Diencephalon (tissue), 1 donor: Measurements from ENCODE around the gene DNAJC8. TPM values are rescaled to one million over a fixed set of nuclear protein-coding genes. Genes with fewer than 3 reads are reported as not detected.

Experiments used
- total RNA-seq: library from RNA; depleted of rRNA; stranded (reverse); fragments of >200 nt; gene quantifications from one replicate; pipeline ENCODE4 v1.2.3, GENCODE V29; 2014

Gene DNAJC8, protein sequence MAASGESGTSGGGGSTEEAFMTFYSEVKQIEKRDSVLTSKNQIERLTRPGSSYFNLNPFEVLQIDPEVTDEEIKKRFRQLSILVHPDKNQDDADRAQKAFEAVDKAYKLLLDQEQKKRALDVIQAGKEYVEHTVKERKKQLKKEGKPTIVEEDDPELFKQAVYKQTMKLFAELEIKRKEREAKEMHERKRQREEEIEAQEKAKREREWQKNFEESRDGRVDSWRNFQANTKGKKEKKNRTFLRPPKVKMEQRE
- total RNA-seq = 57.9 TPM

DNA sequence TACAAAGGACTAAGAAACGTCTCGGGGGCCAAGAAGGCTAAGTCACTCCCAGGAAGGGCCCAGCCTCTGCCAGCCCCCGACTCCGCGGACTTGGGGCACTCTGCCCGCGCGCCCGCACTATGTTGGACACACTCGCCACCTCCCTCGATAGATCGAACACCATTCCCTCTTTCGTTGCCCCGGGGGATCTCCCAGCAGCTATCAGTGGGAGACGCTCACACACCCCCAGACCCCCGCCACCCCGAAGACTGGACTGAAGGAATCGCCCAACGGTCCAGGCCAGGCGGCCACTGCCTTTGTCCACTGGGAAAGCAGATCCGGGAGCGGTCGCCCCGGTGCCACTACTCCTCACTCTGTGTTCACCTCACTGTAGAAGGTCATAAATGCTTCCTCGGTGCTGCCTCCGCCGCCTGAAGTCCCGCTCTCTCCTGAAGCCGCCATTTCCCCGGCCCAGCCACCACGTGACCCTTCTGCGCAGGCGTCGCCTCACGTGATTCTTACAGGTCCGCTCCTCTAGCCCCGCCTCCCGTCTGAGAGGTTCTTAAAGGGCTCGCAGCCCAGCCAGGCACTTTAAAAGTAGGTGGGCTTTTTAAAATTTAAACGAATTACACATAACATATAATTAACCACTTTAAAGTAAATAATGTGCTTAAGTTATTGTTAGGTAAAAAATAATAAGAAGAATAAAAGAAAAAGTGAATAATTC, at the start of gene DNAJC8:
Gene DNAJC8, minus strand, starts transcription at position 472 of the 706 bp plus-strand sequence. Its CDS starts 31 bp downstream, at position 441.

DNA sequence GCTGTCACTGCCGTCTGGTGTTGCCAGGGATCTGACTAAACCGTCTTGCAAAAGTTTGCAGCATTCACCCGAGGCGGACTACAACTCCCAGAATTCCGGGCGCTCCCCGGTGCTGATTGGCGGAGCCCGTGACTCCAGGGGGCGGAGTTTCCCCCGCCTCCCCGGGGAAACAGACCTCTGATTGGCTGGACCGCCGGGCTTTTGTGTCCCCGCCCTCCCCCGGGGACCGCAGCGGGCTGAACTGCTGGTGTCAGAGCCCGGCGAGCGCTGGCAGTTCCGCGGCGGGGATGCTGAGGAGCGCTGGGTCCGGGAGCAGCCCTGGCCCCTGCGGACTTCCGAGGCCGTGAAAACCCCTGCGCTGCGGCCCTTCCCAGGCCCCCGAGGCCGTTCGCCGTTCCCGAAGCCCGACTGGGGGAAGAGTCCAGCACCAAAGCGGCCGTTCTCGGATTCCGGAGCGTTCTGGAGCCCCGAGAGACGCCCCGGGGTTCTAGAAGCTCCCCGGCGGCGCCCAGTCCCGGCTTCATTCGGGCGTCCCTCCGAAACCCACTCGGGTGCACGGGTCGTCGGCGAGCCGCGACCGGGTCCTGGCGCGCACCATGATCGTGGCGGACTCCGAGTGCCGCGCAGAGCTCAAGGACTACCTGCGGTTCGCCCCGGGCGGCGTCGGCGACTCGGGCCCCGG, 26.6 kb upstream of the DNAJC8 start, which contains the start of gene SESN2:
Gene SESN2, plus strand, starts transcription at position 267 of the 682 bp plus-strand sequence. Its CDS starts 330 bp downstream, at position 597.

DNA sequence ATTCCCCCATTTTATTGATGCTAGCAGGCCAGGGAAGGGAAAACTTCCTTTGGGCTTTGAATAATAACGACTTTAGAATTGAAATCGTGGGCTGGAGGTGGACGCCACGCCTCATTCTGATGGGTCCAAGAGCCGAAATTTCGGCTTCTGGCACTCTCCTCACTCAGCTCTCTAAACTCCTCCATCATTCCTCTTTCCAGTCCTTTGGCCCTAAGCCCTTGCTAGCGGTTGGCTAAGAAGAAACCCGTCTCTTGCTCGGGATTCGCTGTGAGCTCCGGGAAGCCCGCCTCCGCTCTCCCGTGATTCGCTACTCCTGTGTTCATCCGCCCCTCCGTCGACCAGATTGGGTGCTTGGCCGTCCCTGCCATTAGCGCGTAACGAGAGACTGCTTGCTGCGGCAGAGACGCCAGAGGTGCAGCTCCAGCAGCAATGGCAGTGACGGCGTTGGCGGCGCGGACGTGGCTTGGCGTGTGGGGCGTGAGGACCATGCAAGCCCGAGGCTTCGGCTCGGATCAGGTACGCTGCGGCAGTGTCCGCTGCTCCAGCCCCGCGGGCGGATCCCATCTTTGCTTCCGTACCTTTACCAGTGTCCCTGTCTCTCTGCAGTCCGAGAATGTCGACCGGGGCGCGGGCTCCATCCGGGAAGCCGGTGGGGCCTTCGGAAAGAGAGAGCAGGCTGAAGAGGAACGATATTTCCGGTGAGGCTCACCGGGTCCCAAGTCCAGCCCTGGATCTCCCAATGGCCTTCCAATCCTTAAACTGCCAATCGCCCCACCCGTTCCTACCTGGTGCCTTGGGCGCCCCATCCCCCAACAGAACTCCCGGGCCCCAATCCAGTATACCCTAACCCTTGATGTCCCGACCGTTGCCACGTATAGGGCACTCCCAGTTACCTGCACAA, 3.2 kb upstream of the DNAJC8 start, which contains the start of gene ATP5IF1:
Gene ATP5IF1, plus strand, starts transcription at position 370 of the 901 bp plus-strand sequence. Its CDS starts 60 bp downstream, at position 430.

DNA sequence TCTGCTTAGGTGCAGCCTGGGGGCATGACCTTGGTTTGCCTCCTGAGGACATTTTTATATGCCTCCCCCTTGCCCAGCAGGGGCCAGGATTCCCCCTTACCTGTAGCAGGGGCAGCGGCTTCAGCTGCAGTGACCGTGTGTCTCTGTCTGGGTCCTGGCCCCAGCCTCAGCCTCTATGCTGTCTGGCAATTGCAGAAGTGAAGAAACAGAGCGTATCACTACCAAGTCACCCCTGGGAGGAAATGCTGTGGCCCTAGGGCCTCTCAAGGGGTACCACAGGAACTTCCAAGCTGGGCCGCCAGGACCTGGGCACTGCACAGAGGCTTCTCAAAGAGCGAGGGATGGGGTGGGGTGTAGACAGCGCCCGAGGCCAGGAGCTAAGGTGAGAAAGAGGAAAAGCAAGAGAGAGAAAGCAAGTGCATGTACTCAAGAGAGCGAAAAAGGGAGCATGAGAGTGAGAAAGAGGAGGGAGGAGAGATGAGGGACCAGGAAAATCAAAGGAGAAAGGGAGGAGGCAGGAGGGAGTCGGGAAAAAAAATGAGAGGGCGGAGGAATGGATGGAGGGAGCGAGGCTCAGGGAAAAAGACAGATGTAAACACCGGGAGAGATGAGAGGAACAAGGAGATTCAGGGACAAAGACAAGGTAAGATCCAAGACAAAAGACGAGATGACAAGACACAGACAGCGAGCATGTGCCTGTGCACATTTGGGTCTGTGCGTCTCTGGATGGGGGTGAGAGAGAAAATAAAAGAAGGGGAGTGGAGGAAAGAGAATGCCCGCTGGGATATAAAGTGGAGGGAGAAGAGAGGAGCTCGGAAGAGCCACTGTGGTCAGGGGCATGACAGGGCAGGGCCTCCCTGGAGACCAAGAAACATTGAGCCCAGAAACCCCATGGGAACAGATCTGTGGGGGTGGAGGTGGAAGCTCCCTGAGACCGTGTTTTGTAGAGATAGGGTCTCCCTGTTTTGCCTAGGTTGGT, 56.0 kb downstream of the DNAJC8 start, which contains the start of gene PTAFR:
Gene PTAFR, minus strand, starts transcription at position 199 of the 979 bp plus-strand sequence. CDS start 25,669 bp downstream, outside the sequence.

Other genes starting within 250 kb of the DNAJC8 start
- 15.5 TPM for gene EYA3, start 144.4 kb downstream of the DNAJC8 start, total RNA-seq
- 3.5 TPM for gene PTAFR, start 56.3 kb downstream of the DNAJC8 start, total RNA-seq
- gene ATP5IF1, start 3.1 kb upstream of the DNAJC8 start, total RNA-seq = 104 TPM
- 4.4 TPM for gene SESN2, start 26.5 kb upstream of the DNAJC8 start, total RNA-seq
- gene MED18, start 96.0 kb upstream of the DNAJC8 start, total RNA-seq = 14.8 TPM
- 7.4 TPM for gene PHACTR4, start 136.7 kb upstream of the DNAJC8 start, total RNA-seq